Activated CD4-positive, alpha-beta T cell treated with anti-CD3 and anti-CD28 coated beads, Interleukin-2, amount 50 U/mL, for 24 hours (primary cell): ENCODE measurements around the gene AAR2.

Source experiments
- DNase-seq, 2 donors: peaks; one replicate each; pipeline ENCODE4 v3.0.0-alpha.2; 2020; ENCODE audit warnings: low read depth in 1 of 2, low spot score in 1 of 2

Gene AAR2

GRCh38 chr20:36217226-36217625 lies 19.1 kb upstream of the AAR2 start:
- no peak for DNase-seq

- DNase-seq = no peak
These were observed 17.8 kb upstream of the AAR2 start for GRCh38 chr20:36218380-36219064.

GRCh38 chr20:36219671-36220220 lies 16.5 kb upstream of the AAR2 start:
- DNase-seq = no peak

DNA sequence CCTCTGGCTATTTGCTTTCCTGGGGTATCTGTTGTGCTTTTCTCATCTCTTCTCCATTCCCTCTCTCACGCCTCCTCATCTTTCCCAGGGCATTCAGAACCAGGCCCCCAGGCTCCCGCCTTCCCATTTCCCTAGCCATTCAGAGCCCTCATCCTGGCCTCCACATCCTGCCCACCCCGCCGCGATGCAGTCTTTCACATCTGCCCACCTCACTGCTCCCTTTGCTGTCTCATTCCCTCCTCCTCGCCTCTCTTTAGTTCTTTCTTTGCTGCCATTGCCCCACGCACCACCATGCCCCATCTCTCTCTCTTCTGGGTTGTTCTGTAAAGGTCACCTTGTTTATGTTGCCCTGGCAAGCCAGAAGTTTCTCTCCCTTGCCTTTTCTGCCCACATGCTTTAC lies 10.6 kb upstream of the AAR2 start:
- DNase-seq = no peak

DNA sequence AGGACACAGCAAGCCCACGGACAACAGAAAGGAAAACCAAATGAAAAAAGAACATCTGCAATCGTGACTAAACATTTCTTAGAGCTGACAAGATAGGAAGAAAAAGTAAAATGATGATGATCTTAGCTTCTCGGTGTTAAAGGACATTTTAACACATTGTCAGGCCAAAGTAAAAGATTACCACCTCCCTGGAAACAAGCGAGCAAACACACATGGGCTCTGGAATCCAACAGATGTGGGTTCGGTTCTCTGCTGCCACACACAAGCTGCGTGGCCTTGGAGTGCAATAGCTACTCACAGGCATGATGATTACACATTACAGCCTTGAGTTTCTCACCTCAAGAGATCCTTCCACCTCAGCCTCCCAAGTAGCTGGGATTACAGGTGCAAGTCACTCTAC lies 7.5 kb upstream of the AAR2 start:
- no peak for DNase-seq

DNA sequence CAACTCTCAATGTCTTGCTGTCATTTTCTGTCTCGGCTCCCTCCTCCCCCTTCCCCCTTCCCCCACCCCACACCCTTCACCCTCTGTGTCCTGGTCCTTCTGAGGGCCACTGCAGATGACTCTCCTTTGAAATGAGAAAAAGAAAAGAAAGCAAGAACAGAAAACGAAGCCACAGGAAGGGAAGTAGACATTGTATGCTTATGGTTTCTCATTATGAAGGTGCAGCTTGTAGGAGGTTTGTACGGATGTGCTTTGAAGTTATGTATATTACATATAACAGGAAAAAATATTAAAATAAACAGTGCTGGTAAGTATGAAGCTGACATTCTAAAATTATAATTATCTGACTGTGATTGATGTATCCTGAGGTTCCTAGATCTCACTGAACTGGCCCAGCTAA lies 6.3 kb upstream of the AAR2 start:
- DNase-seq = no peak

DNA sequence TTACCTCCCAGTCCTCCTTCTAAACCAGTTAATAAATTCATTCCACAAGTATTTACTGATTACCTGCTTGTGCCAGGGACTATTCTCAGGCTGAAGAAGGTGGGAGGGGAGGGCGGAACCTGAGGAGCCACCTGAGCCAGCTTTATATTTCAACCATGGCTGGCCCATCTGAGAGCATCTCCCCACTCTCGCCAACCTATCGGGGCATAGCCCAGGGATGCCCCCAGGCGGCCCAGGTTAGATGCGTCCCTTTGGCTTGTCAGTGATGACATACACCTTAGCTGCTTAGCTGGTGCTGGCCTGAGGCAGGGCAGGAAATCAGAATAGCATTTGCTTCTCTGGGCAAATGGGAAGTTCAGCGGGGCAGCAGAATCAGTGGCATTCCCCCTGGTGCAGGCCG lies 4.9 kb upstream of the AAR2 start:
- no peak for DNase-seq

GRCh38 chr20:36234771-36235320 lies 1.4 kb upstream of the AAR2 start:
- no peak for DNase-seq

GRCh38 chr20:36236786-36237121 lies 476 bp downstream of the AAR2 start:
- no peak for DNase-seq

GRCh38 chr20:36237477-36237876 lies 1.2 kb downstream of the AAR2 start:
- DNase-seq = no peak

DNA sequence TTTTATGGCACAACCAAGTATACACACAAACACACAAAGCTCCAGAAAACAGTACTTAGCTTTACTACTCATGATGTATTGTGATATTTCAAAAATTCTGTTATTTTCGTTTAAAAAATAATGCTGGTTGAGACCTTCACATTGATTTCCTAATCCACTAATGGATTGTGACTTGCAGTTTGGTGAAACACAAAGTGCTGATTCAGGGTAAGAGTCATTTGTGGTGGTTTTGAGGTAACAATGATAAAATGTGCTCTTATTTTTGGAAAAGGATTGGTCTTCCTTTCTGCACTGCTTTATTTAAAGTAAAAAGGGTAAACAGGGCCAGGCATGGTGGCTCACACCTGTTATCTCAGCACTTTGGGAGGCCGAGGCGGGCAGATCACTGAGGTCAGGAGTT lies 1.9 kb downstream of the AAR2 start:
- no peak for DNase-seq

DNA sequence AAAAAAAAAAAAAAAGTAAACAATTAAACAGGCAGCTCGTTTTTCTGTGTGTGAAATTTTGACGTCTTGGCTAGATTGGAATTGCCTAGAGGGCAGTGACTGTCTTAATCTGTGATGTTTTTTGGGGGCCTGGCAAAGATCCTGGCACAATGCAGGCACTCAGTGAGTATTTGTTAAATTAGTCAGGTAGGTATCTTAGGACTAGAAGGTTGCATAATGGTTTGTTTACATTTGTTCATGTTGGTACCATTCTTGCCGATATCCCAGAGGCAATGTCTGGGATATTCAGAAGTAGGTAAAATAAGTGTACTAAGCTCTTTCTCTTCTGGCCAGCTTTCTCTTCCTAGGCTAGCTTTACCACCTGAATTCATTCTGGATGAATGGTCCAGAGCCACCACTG lies 2.5 kb downstream of the AAR2 start:
- DNase-seq = no peak

- DNase-seq = no peak
These were observed 3.8 kb downstream of the AAR2 start for GRCh38 chr20:36240076-36240475.

DNA sequence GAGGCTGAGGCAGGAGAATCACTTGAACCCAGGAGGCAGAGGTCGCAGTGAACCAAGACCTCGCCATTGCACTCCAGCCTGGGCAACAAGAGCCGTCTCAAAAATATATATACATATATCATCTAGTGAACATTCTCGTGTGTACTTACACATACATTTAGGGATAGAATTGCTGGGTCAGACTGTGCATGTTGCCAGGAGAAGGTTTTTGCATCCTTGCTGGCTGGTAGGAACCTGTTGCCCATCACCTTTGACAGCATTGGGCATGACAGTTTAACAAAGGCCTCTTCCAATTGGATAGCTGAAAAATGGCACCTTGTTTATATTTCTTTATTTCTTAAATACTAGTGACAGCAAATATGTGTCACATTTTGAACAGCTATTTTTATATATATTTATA lies 5.4 kb downstream of the AAR2 start:
- DNase-seq = no peak

DNA sequence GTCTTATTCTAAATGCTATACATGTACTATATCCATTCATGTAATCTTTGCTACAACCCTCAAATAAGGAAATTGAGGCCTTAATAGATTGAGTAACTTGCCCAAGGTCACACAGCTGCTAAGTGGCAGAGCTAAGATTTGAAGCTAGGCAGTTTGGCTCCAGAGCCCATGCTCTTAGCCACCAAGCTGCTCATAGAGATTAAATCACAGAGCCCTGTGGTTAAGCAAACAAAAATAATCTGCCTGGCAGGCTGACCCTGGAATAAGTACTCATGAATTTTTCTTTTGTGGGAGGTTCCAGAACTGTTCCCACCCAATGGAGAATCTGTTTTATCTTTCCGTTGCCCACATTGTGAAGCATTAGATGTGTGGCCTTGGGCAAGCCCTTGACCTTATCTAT lies 7.4 kb downstream of the AAR2 start:
- no peak for DNase-seq

- DNase-seq = no peak
These were observed 10.1 kb downstream of the AAR2 start for GRCh38 chr20:36246401-36246800.

GRCh38 chr20:36248836-36249235 lies 12.6 kb downstream of the AAR2 start:
- DNase-seq = no peak

DNA sequence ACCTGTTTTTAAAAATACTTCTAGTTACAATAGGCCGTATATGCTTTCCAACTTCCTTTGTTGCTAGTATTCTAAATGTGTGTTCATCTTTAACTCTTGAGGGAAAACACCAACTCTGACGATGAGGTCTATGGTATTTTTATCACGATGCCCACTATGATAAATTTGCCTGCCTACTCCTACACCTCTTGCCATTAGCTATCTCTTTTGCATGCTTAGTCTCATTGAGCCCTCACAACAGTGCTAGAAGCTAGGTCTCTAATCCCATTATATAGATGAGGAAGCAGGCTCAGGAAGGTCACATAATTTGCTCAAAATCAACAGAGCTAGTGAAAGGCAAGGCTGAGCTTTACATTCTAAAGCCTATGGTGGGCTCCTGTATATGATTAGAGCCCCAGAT lies 13.2 kb downstream of the AAR2 start:
- no peak for DNase-seq

DNA sequence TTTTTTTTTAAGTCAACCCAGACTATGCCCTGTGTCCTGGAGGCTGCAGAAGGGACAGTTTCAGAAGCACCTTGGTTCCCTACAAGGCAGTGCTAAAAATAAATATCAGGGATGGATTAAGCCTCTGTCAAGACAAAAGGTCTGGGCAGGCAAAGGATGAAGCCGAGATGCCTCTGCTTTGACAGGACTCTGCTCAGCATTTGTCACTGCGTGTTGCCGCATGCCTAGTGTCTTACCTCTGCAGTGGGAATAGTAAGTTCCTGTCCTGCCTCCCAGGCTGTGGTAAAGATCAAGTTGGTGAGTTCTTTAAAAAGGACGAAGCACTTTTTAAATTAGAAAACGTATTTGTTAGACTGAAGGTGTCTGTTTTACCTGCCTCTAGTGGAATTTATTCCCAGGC lies 15.1 kb downstream of the AAR2 start:
- DNase-seq = no peak

- no peak for DNase-seq
These were observed 16.2 kb downstream of the AAR2 start for GRCh38 chr20:36252511-36252910.

- no peak for DNase-seq
These were observed 16.8 kb downstream of the AAR2 start for GRCh38 chr20:36253036-36253435.

DNA sequence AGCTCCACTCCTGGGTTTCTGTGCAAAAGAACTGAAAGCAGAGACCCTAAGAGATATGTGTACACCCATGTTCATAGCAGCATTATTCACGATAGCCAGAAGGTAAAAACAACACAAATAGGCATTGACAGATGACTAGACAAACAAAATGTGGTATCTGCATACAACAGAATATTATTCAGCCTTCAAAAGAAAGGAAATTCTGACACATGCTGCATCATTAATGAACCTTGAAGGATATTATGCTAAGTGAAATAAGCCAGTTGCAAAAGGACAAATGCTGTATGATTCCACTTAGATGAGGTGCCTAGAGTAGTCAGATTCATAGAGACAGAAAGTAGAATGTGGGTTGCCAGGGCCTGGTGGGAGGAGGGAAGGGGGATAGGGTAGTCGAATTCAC lies 17.8 kb downstream of the AAR2 start:
- DNase-seq = no peak

- DNase-seq = no peak
These were observed 19.2 kb downstream of the AAR2 start for GRCh38 chr20:36255445-36255844.
